SK-N-SH (cell line): ENCODE results near the gene MCAM. TPM values are rescaled to one million over a fixed set of nuclear protein-coding genes. Genes with fewer than 3 reads are reported as not detected.

ENCODE experiments used
- CTCF ChIA-PET: fragments of 300-600, 350-600 bp; formaldehyde crosslinking; extraction: SDS; loops from one replicate; lab custom pipeline; 2021; lab: Yijun Ruan, JAX
- POLR2A ChIA-PET: fragments of 350-600 bp; sonication (Branson Sonifier 250); formaldehyde crosslinking; extraction: SDS; loops from one replicate; lab custom pipeline; 2020; ENCODE audit warnings: antibody characterized with exemption, inconsistent platforms; lab: Yijun Ruan, JAX
- DNase-seq: peaks from one replicate; pipeline ENCODE4 v3.0.0; 2012
- H2AFZ ChIP-seq: fragments of 200-600 bp; sonication (generic); 2 replicates; pipeline ENCODE4 v1.8.1; 2016; ENCODE audit warnings: antibody characterized with exemption, mild to moderate bottlenecking, low read depth
- H3F3A ChIP-seq: fragments of 200-600 bp; sonication (generic); replicated peaks from 2 replicates; pipeline ENCODE3; 2016; ENCODE audit warnings: antibody characterized with exemption, mild to moderate bottlenecking; ENCODE audit not compliant: insufficient read depth
- H3K27ac ChIP-seq, 2 experiments: fragments of 200-500 bp in 1 of 2; fragments of 200-600 bp in 1 of 2; sonication (Bioruptor generic) in 1 of 2; sonication (generic), shearing (Covaris generic) in 1 of 2; 2 replicates each; pipeline versions ENCODE4 v1.5.1 to v1.6.1; 2014 to 2016; ENCODE audit warnings: low read depth in 2 of 2, inconsistent platforms in 1 of 2, low read length in 1 of 2, mild to moderate bottlenecking in 1 of 2, mixed read lengths in 1 of 2
- H3K27me3 ChIP-seq: fragments of 200-600 bp; sonication (generic), shearing (Covaris generic); 2 replicates; pipeline ENCODE4 v1.6.1; 2016; ENCODE audit warnings: mixed run types; ENCODE audit not compliant: insufficient read depth
- H3K36me3 ChIP-seq, 2 experiments: fragments of 200-500 bp in 1 of 2; fragments of 200-600 bp in 1 of 2; sonication (Bioruptor generic) in 1 of 2; sonication (generic) in 1 of 2; replicated peaks in 1 of 2; 2 replicates each; pipeline versions ENCODE3 to v1.5.1; 2014 to 2016; ENCODE audit warnings: low read length in 1 of 2, mild to moderate bottlenecking in 1 of 2; ENCODE audit not compliant: insufficient read depth in 2 of 2, control insufficient read depth in 1 of 2
- H3K4me1 ChIP-seq, 2 experiments: fragments of 200-500 bp in 1 of 2; fragments of 200-600 bp in 1 of 2; sonication (Bioruptor generic) in 1 of 2; sonication (generic), shearing (Covaris generic) in 1 of 2; 2 replicates each; pipeline versions ENCODE4 v1.5.1 to v1.6.1; 2014 to 2016; ENCODE audit warnings: low read depth in 1 of 2, low read length in 1 of 2, mixed run types in 1 of 2; ENCODE audit not compliant: insufficient read depth in 2 of 2, control insufficient read depth in 1 of 2
- H3K4me2 ChIP-seq: fragments of 200-600 bp; sonication (generic), shearing (Covaris generic); 2 replicates; pipeline ENCODE4 v1.6.1; 2017; ENCODE audit warnings: mixed run types
- H3K4me3 ChIP-seq, 2 experiments: fragments of 200-500 bp in 1 of 2; fragments of 200-600 bp in 1 of 2; sonication (Bioruptor generic) in 1 of 2; sonication (generic), shearing (Covaris generic) in 1 of 2; 2 replicates each; pipeline versions ENCODE4 v1.5.1 to v1.8.1; 2014 to 2016; ENCODE audit warnings: low read depth in 2 of 2, inconsistent platforms in 1 of 2, low read length in 1 of 2, mild to moderate bottlenecking in 1 of 2, mixed read lengths in 1 of 2, moderate library complexity in 1 of 2
- H3K79me2 ChIP-seq: fragments of 200-600 bp; sonication (generic); 2 replicates; pipeline ENCODE4 v1.8.1; 2017; ENCODE audit warnings: mild to moderate bottlenecking; ENCODE audit not compliant: insufficient read depth
- H3K9ac ChIP-seq: fragments of 200-600 bp; sonication (generic); 2 replicates; pipeline ENCODE4 v1.6.1; 2017; ENCODE audit warnings: mixed run types
- H3K9me2 ChIP-seq: fragments of 200-600 bp; sonication (generic); 2 replicates; pipeline ENCODE4 v1.6.1; 2017; ENCODE audit warnings: mixed run types
- H3K9me3 ChIP-seq: fragments of 200-600 bp; sonication (generic); 2 replicates; pipeline ENCODE4 v1.6.1; 2017; ENCODE audit warnings: mixed run types, mild to moderate bottlenecking, moderate library complexity
- H4K20me1 ChIP-seq: fragments of 200-600 bp; sonication (generic); 2 replicates; pipeline ENCODE4 v1.6.1; 2017; ENCODE audit warnings: mild to moderate bottlenecking, mixed run types; ENCODE audit not compliant: insufficient read depth
- EZH2phosphoT487 ChIP-seq: fragments of 200-600 bp; sonication (generic); IDR thresholded peaks from 2 replicates; pipeline ENCODE4 v1.6.1; 2017; ENCODE audit warnings: low read depth, mixed run types, mild to moderate bottlenecking, antibody characterized with exemption, moderate library complexity, borderline replicate concordance
- GATA2 ChIP-seq: sonication (generic); formaldehyde crosslinking; IDR thresholded peaks from 2 replicates; pipeline ENCODE4 v1.5.0; 2020; ENCODE audit warnings: mild to moderate bottlenecking, missing genetic modification reagents
- REST ChIP-seq: IDR thresholded peaks from 2 replicates; pipeline ENCODE4 v1.6.1; 2012; ENCODE audit warnings: mild to moderate bottlenecking, low read depth, low read length, moderate library complexity
- RFX5 ChIP-seq: IDR thresholded peaks from 2 replicates; pipeline ENCODE4 v1.6.1; 2012; ENCODE audit warnings: mild to moderate bottlenecking, improper control_type of control experiment, low read length
- TAF1 ChIP-seq: IDR thresholded peaks from 2 replicates; pipeline ENCODE4 v1.6.1; 2012; ENCODE audit warnings: low read depth, mild to moderate bottlenecking, low read length, moderate library complexity, borderline replicate concordance
- TCF12 ChIP-seq: IDR thresholded peaks from 2 replicates; pipeline ENCODE4 v1.4.0; 2012
- USF1 ChIP-seq: IDR thresholded peaks from 2 replicates; pipeline ENCODE4 v1.4.0; 2012; ENCODE audit warnings: low read depth, borderline replicate concordance
- WGBS: methylation state at CpG from one replicate; pipeline ENCODE4 v1.1.6; 2017; ENCODE audit warnings: low lambda C conversion rate; 5-methylcytosine and 5-hydroxymethylcytosine counted together
- polyA plus RNA-seq, 3 experiments: library from polyadenylated mRNA; depleted of rRNA; stranded (reverse); fragments of >200 nt; gene quantifications; 2 replicates each; pipeline ENCODE4 v1.2.3, GENCODE V29; 2012

MCAM gene
- polyA plus RNA-seq, 1 of the 3 experiments (the other 2 are of a cell fraction) = 22.8 TPM

GRCh38 chr11:119338318-119338890 is 21.5 kb upstream of the MCAM start (continued):
- TF ChIP-seq REST (no peak), RFX5 (no peak), EZH2phosphoT487 (no peak), TAF1 (no peak), TCF12 (no peak)

GRCh38 chr11:119337581-119338317 is 20.8 kb upstream of the MCAM start:
- no peaks in the 10 kb centered on the region for H3K9me3 ChIP-seq
- H3K9ac ChIP-seq = peak overlapping the region; percentile 21; the same call in 1 of the 2 replicates
- 47% methylated on average over 4 of the region's 9 CpGs for WGBS
- H3F3A ChIP-seq = peaks cover 6% of the 10 kb centered on the region
- peak overlapping the region; percentile 55 to 62 for H3K27ac ChIP-seq
- ChIA-PET POLR2A (interaction anchor here (0.8 to 2.5 kb wide), 7 partner anchors 10 to 137 kb away, joined by 3 to 8 read pairs (median 7); partner anchors contain the start of gene CBL), CTCF (interaction anchor here (0.6 to 8.6 kb wide), 52 partner anchors 8 to 793 kb away, joined by 3 to 191 read pairs (median 5); partner anchors contain the start of genes C2CD2L, CBL, HMBS and HYOU1)
- no peaks in the 10 kb centered on the region for H3K27me3 ChIP-seq
- H3K79me2 ChIP-seq = peaks cover 31% of the 10 kb centered on the region
- peaks cover 16 to 41% of the 10 kb centered on the region in 2 experiments; a peak in 3 of 4 replicates for H3K4me1 ChIP-seq
- peak overlapping the region; percentile 60; the same call in 1 of the 2 replicates for H2AFZ ChIP-seq
- no peaks in the 10 kb centered on the region for H4K20me1 ChIP-seq
- DNase-seq = peak; percentile 74
- H3K4me2 ChIP-seq = peak overlapping the region; percentile 78
- no peaks in the 10 kb centered on the region for H3K9me2 ChIP-seq
- TF ChIP-seq TCF12 = 0 out of 2 replicates have a peak, but pooled peaks have one; percentile 30
- peak; percentile 73; the same call in 1 of the 2 replicates for TF ChIP-seq USF1
- no peak for TF ChIP-seq GATA2 (CRISPR knock-in tag)
- peaks cover 0 to 12% of the 10 kb centered on the region in 2 experiments for H3K36me3 ChIP-seq
- H3K4me3 ChIP-seq = peak overlapping the region; percentile 14 to 41
